ENCODE results near the gene NTRK2.

Gene NTRK2

GRCh38 chr9:84862810-84863287 is 193.3 kb downstream of the NTRK2 start:
- ATAC-seq (ENCODE audit: insufficient read depth, low read depth), result no peak

GRCh38 chr9:84863372-84863771 is 193.8 kb downstream of the NTRK2 start:
- no peak for ATAC-seq (ENCODE audit: insufficient read depth, low read depth)
- Histone ChIP-seq H3K36me3 (ENCODE audit: insufficient read depth, low read length) (no peaks in the 10 kb centered on the region), H3K4me2 (ENCODE audit: insufficient read depth, low read length) (no peak overlapping the region), H3K4me1 (ENCODE audit: insufficient read depth, low read length) (no peaks in the 10 kb centered on the region), H3K4me3 (ENCODE audit: low read depth in 1 of 2, low read length in 2 of 2) (no peak overlapping the region), H2AFZ (ENCODE audit: low read depth, low read length) (no peak overlapping the region), H3K79me2 (ENCODE audit: insufficient read depth, low read length) (no peaks in the 10 kb centered on the region), H4K20me1 (ENCODE audit: insufficient read depth, low read length) (no peaks in the 10 kb centered on the region), H3K27me3 (ENCODE audit: insufficient read depth, low read length, poor library complexity) (no peaks in the 10 kb centered on the region), H3K9me3 (ENCODE audit: insufficient read depth, low read length, severe bottlenecking) (no peaks in the 10 kb centered on the region), H3K27ac (ENCODE audit: low read length) (no peak overlapping the region), H3K9ac (ENCODE audit: low read depth, low read length) (no peak overlapping the region)
- DNase-seq, result no peak
- TF ChIP-seq EZH2 (IDR thresholded peaks at IDR 0.05; ENCODE audit: borderline replicate concordance, low read depth, low read length, severe bottlenecking) (no peak), CTCF (IDR thresholded peaks at IDR 0.05; ENCODE audit: borderline replicate concordance, extremely low read depth, low read length, poor library complexity, severe bottlenecking) (no peak)

More at GRCh38 chr9:84862810-84863287, 193.3 kb downstream of the NTRK2 start:
- Histone ChIP-seq H3K36me3 (ENCODE audit: insufficient read depth, low read length) (no peaks in the 10 kb centered on the region), H2AFZ (ENCODE audit: low read depth, low read length) (no peak overlapping the region), H3K4me2 (ENCODE audit: insufficient read depth, low read length) (no peak overlapping the region), H3K79me2 (ENCODE audit: insufficient read depth, low read length) (no peaks in the 10 kb centered on the region), H4K20me1 (ENCODE audit: insufficient read depth, low read length) (no peaks in the 10 kb centered on the region), H3K9ac (ENCODE audit: low read depth, low read length) (no peak overlapping the region), H3K9me3 (ENCODE audit: insufficient read depth, low read length, severe bottlenecking) (no peaks in the 10 kb centered on the region), H3K27ac (ENCODE audit: low read length) (no peak overlapping the region), H3K4me3 (ENCODE audit: low read depth in 1 of 2, low read length in 2 of 2) (no peak overlapping the region), H3K4me1 (ENCODE audit: insufficient read depth, low read length) (no peaks in the 10 kb centered on the region), H3K27me3 (ENCODE audit: insufficient read depth, low read length, poor library complexity) (no peaks in the 10 kb centered on the region)
- TF ChIP-seq CTCF (IDR thresholded peaks at IDR 0.05; ENCODE audit: borderline replicate concordance, extremely low read depth, low read length, poor library complexity, severe bottlenecking), result no peak
- no peak for DNase-seq

GRCh38 chr9:84866396-84867175 is 197.1 kb downstream of the NTRK2 start:
- H2AFZ ChIP-seq (ENCODE audit: low read depth, low read length), result no peak overlapping the region
- TF ChIP-seq EZH2 (IDR thresholded peaks at IDR 0.05; ENCODE audit: borderline replicate concordance, low read depth, low read length, severe bottlenecking) (no peak), CTCF (IDR thresholded peaks at IDR 0.05; ENCODE audit: borderline replicate concordance, extremely low read depth, low read length, poor library complexity, severe bottlenecking) (no peak)
- no peak overlapping the region for H3K4me3 ChIP-seq (ENCODE audit: low read depth in 1 of 2, low read length in 2 of 2)
- H3K4me1 ChIP-seq (ENCODE audit: insufficient read depth, low read length), result no peaks in the 10 kb centered on the region
- no peak for ATAC-seq (ENCODE audit: insufficient read depth, low read depth)
- DNase-seq, result no peak
- no peaks in the 10 kb centered on the region for H3K36me3 ChIP-seq (ENCODE audit: insufficient read depth, low read length)
- no peak overlapping the region for H3K4me2 ChIP-seq (ENCODE audit: insufficient read depth, low read length)
- no peaks in the 10 kb centered on the region for H3K27me3 ChIP-seq (ENCODE audit: insufficient read depth, low read length, poor library complexity)
- H3K9ac ChIP-seq (ENCODE audit: low read depth, low read length), result no peak overlapping the region
- H3K9me3 ChIP-seq (ENCODE audit: insufficient read depth, low read length, severe bottlenecking), result no peaks in the 10 kb centered on the region
- no peak overlapping the region for H3K27ac ChIP-seq (ENCODE audit: low read length)
- no peaks in the 10 kb centered on the region for H4K20me1 ChIP-seq (ENCODE audit: insufficient read depth, low read length)
- no peaks in the 10 kb centered on the region for H3K79me2 ChIP-seq (ENCODE audit: insufficient read depth, low read length)
